ENCODE results near the gene GNAO1.

The GNAO1 gene

GRCh38 chr16:56192986-56193945, 2.0 kb downstream of the GNAO1 start:
- no peak for DNase-seq (ENCODE audit: low spot score)
- H3K27me3 ChIP-seq (ENCODE audit: control insufficient read depth in 3 of 3, insufficient read depth in 3 of 3, low read depth in 1 of 3, low read length in 3 of 3) = peaks cover 12 to 60% (median 45%) of the 10 kb centered on the region in 3 experiments
- no peak overlapping the region for H2BK12ac ChIP-seq (ENCODE audit: low read length)
- peak overlapping the region; percentile 26 for H3K4me2 ChIP-seq (ENCODE audit: insufficient read depth, low read length, poor library complexity, severe bottlenecking)
- no peak overlapping the region for H4K91ac ChIP-seq (ENCODE audit: low read depth, low read length, poor library complexity)
- H3K23ac ChIP-seq (ENCODE audit: low read depth, low read length, poor library complexity) = no peak overlapping the region
- H2BK5ac ChIP-seq (ENCODE audit: low read length) = no peak overlapping the region
- no peak overlapping the region for H2BK120ac ChIP-seq (ENCODE audit: low read depth, low read length)
- no peak overlapping the region for H3K14ac ChIP-seq (ENCODE audit: low read length)
- no peak overlapping the region for H3K4ac ChIP-seq (ENCODE audit: low read length)
- H2AK5ac ChIP-seq (ENCODE audit: low read depth, low read length) = no peak overlapping the region
- no peaks in the 10 kb centered on the region for H3K36me3 ChIP-seq (replicated peaks in 1 of 2; ENCODE audit: control insufficient read depth in 2 of 2, insufficient read depth in 2 of 2, low read length in 2 of 2)
- no peak overlapping the region for H4K8ac ChIP-seq (ENCODE audit: low read depth, low read length)
- WGBS, 2 donors (ENCODE audit: extremely low coverage in 2 of 2, insufficient read length in 2 of 2, insufficient replicate concordance in 1 of 2) = no CpG with 5 or more reads among the region's 33 CpGs
- no peak overlapping the region for H2AFZ ChIP-seq (ENCODE audit: low read length)
- no peaks in the 10 kb centered on the region for H3K79me1 ChIP-seq (ENCODE audit: low read depth, low read length)
- no peaks in the 10 kb centered on the region for H3K9me3 ChIP-seq (replicated peaks in 1 of 2; ENCODE audit: control insufficient read depth in 2 of 2, insufficient read depth in 1 of 2, low read depth in 1 of 2, low read length in 2 of 2)
- no peak overlapping the region for H3K18ac ChIP-seq (ENCODE audit: low read length)
- H3K27ac ChIP-seq (replicated peaks; ENCODE audit: low read length) = no peak overlapping the region
- H3K4me3 ChIP-seq (ENCODE audit: low read length in 2 of 2) = no peak overlapping the region
- H3K4me1 ChIP-seq (ENCODE audit: control insufficient read depth in 2 of 2, insufficient read depth in 1 of 2, low read depth in 1 of 2, low read length in 2 of 2) = peaks cover 0 to 6% of the 10 kb centered on the region in 2 donors
- no peak overlapping the region for H2BK15ac ChIP-seq (ENCODE audit: low read length)
- no peak overlapping the region for H3K9ac ChIP-seq (ENCODE audit: low read depth, low read length, poor library complexity)

GRCh38 chr16:56193951-56194726, 2.9 kb downstream of the GNAO1 start:
- no peaks in the 10 kb centered on the region for H3K79me1 ChIP-seq (ENCODE audit: low read depth, low read length)
- peaks cover 12 to 51% (median 39%) of the 10 kb centered on the region in 3 experiments for H3K27me3 ChIP-seq (ENCODE audit: control insufficient read depth in 3 of 3, insufficient read depth in 3 of 3, low read depth in 1 of 3, low read length in 3 of 3)
- H3K4ac ChIP-seq (ENCODE audit: low read length) = no peak overlapping the region
- H3K4me1 ChIP-seq (ENCODE audit: control insufficient read depth in 2 of 2, insufficient read depth in 1 of 2, low read depth in 1 of 2, low read length in 2 of 2) = peaks cover 0 to 6% of the 10 kb centered on the region in 2 donors
- H2BK5ac ChIP-seq (ENCODE audit: low read length) = no peak overlapping the region
- H3K23ac ChIP-seq (ENCODE audit: low read depth, low read length, poor library complexity) = no peak overlapping the region
- H3K9me3 ChIP-seq (replicated peaks in 1 of 2; ENCODE audit: control insufficient read depth in 2 of 2, insufficient read depth in 1 of 2, low read depth in 1 of 2, low read length in 2 of 2) = no peaks in the 10 kb centered on the region
- no peak overlapping the region for H3K14ac ChIP-seq (ENCODE audit: low read length)
- no peak overlapping the region for H2BK120ac ChIP-seq (ENCODE audit: low read depth, low read length)
- no peak overlapping the region for H4K91ac ChIP-seq (ENCODE audit: low read depth, low read length, poor library complexity)
- peak overlapping the region; percentile 35 for H2AFZ ChIP-seq (ENCODE audit: low read length)
- peak overlapping the region; percentile 59 for H3K4me2 ChIP-seq (ENCODE audit: insufficient read depth, low read length, poor library complexity, severe bottlenecking)
- H3K4me3 ChIP-seq (ENCODE audit: low read length in 2 of 2) = no peak overlapping the region
- H4K8ac ChIP-seq (ENCODE audit: low read depth, low read length) = no peak overlapping the region
- no CpG with 5 or more reads among the region's 48 CpGs for WGBS, 2 donors (ENCODE audit: extremely low coverage in 2 of 2, insufficient read length in 2 of 2, insufficient replicate concordance in 1 of 2)
- H2BK12ac ChIP-seq (ENCODE audit: low read length) = no peak overlapping the region
- H2AK5ac ChIP-seq (ENCODE audit: low read depth, low read length) = no peak overlapping the region
- no peaks in the 10 kb centered on the region for H3K36me3 ChIP-seq (replicated peaks in 1 of 2; ENCODE audit: control insufficient read depth in 2 of 2, insufficient read depth in 2 of 2, low read length in 2 of 2)
- no peak overlapping the region for H3K9ac ChIP-seq (ENCODE audit: low read depth, low read length, poor library complexity)
- H2BK15ac ChIP-seq (ENCODE audit: low read length) = no peak overlapping the region
- H3K27ac ChIP-seq (replicated peaks; ENCODE audit: low read length) = no peak overlapping the region
- H3K18ac ChIP-seq (ENCODE audit: low read length) = no peak overlapping the region
- DNase-seq (ENCODE audit: low spot score) = peak; percentile 95

GRCh38 chr16:56195151-56195550, 3.9 kb downstream of the GNAO1 start:
- no peaks in the 10 kb centered on the region for H3K9me3 ChIP-seq (replicated peaks in 1 of 2; ENCODE audit: control insufficient read depth in 2 of 2, insufficient read depth in 1 of 2, low read depth in 1 of 2, low read length in 2 of 2)
- no peak overlapping the region for H3K4ac ChIP-seq (ENCODE audit: low read length)
- H4K91ac ChIP-seq (ENCODE audit: low read depth, low read length, poor library complexity) = no peak overlapping the region
- no peak overlapping the region for H3K23ac ChIP-seq (ENCODE audit: low read depth, low read length, poor library complexity)
- no peak overlapping the region for H3K27ac ChIP-seq (replicated peaks; ENCODE audit: low read length)
- no peak overlapping the region for H2BK12ac ChIP-seq (ENCODE audit: low read length)
- no CpG with 5 or more reads among the region's 2 CpGs for WGBS, 2 donors (ENCODE audit: extremely low coverage in 2 of 2, insufficient read length in 2 of 2, insufficient replicate concordance in 1 of 2)
- H2AK5ac ChIP-seq (ENCODE audit: low read depth, low read length) = no peak overlapping the region
- no peak overlapping the region for H3K4me2 ChIP-seq (ENCODE audit: insufficient read depth, low read length, poor library complexity, severe bottlenecking)
- H2BK15ac ChIP-seq (ENCODE audit: low read length) = no peak overlapping the region
- H3K9ac ChIP-seq (ENCODE audit: low read depth, low read length, poor library complexity) = no peak overlapping the region
- no peaks in the 10 kb centered on the region for H3K79me1 ChIP-seq (ENCODE audit: low read depth, low read length)
- H3K27me3 ChIP-seq (ENCODE audit: control insufficient read depth in 3 of 3, insufficient read depth in 3 of 3, low read depth in 1 of 3, low read length in 3 of 3) = peaks cover 11 to 41% (median 31%) of the 10 kb centered on the region in 3 experiments
- DNase-seq (ENCODE audit: low spot score) = no peak
- no peak overlapping the region for H2BK5ac ChIP-seq (ENCODE audit: low read length)
- H3K14ac ChIP-seq (ENCODE audit: low read length) = no peak overlapping the region
- peaks cover 0 to 6% of the 10 kb centered on the region in 2 donors for H3K4me1 ChIP-seq (ENCODE audit: control insufficient read depth in 2 of 2, insufficient read depth in 1 of 2, low read depth in 1 of 2, low read length in 2 of 2)
- no peak overlapping the region for H2AFZ ChIP-seq (ENCODE audit: low read length)
- H3K18ac ChIP-seq (ENCODE audit: low read length) = no peak overlapping the region
- no peak overlapping the region for H3K4me3 ChIP-seq (ENCODE audit: low read length in 2 of 2)
- H3K36me3 ChIP-seq (replicated peaks in 1 of 2; ENCODE audit: control insufficient read depth in 2 of 2, insufficient read depth in 2 of 2, low read length in 2 of 2) = no peaks in the 10 kb centered on the region
- H4K8ac ChIP-seq (ENCODE audit: low read depth, low read length) = no peak overlapping the region
- H2BK120ac ChIP-seq (ENCODE audit: low read depth, low read length) = no peak overlapping the region

- Histone ChIP-seq H3K18ac (ENCODE audit: low read length) (no peak overlapping the region), H3K14ac (ENCODE audit: low read length) (no peak overlapping the region), H2BK5ac (ENCODE audit: low read length) (no peak overlapping the region), H3K27me3 (ENCODE audit: control insufficient read depth in 3 of 3, insufficient read depth in 3 of 3, low read depth in 1 of 3, low read length in 3 of 3) (peaks cover 6 to 33% (median 25%) of the 10 kb centered on the region in 3 experiments), H3K4me1 (ENCODE audit: control insufficient read depth in 2 of 2, insufficient read depth in 1 of 2, low read depth in 1 of 2, low read length in 2 of 2) (peaks cover 0 to 4% of the 10 kb centered on the region in 2 donors), H3K79me1 (ENCODE audit: low read depth, low read length) (no peaks in the 10 kb centered on the region), H2BK15ac (ENCODE audit: low read length) (no peak overlapping the region), H4K8ac (ENCODE audit: low read depth, low read length) (no peak overlapping the region), H3K9me3 (replicated peaks in 1 of 2; ENCODE audit: control insufficient read depth in 2 of 2, insufficient read depth in 1 of 2, low read depth in 1 of 2, low read length in 2 of 2) (no peaks in the 10 kb centered on the region), H4K91ac (ENCODE audit: low read depth, low read length, poor library complexity) (no peak overlapping the region), H2AFZ (ENCODE audit: low read length) (no peak overlapping the region), H3K9ac (ENCODE audit: low read depth, low read length, poor library complexity) (no peak overlapping the region), H2BK120ac (ENCODE audit: low read depth, low read length) (no peak overlapping the region), H2BK12ac (ENCODE audit: low read length) (no peak overlapping the region), H3K36me3 (replicated peaks in 1 of 2; ENCODE audit: control insufficient read depth in 2 of 2, insufficient read depth in 2 of 2, low read length in 2 of 2) (no peaks in the 10 kb centered on the region), H2AK5ac (ENCODE audit: low read depth, low read length) (no peak overlapping the region), H3K4ac (ENCODE audit: low read length) (no peak overlapping the region), H3K4me3 (ENCODE audit: low read length in 2 of 2) (no peak overlapping the region), H3K4me2 (ENCODE audit: insufficient read depth, low read length, poor library complexity, severe bottlenecking) (no peak overlapping the region), H3K23ac (ENCODE audit: low read depth, low read length, poor library complexity) (no peak overlapping the region), H3K27ac (replicated peaks; ENCODE audit: low read length) (no peak overlapping the region)
- DNase-seq (ENCODE audit: low spot score) = no peak
- no CpG with 5 or more reads among the region's 5 CpGs for WGBS, 2 donors (ENCODE audit: extremely low coverage in 2 of 2, insufficient read length in 2 of 2, insufficient replicate concordance in 1 of 2)
Measured at GRCh38 chr16:56196381-56196780, 5.1 kb downstream of the GNAO1 start.
